ENCODE data around the gene HTRA1. TPM values are rescaled to one million over a fixed set of nuclear protein-coding genes. Genes with fewer than 3 reads are reported as not detected.

The HTRA1 gene
- polyA plus RNA-seq, 1 of the 3 experiments (the other 2 are of a cell fraction) = 291 TPM

DNA sequence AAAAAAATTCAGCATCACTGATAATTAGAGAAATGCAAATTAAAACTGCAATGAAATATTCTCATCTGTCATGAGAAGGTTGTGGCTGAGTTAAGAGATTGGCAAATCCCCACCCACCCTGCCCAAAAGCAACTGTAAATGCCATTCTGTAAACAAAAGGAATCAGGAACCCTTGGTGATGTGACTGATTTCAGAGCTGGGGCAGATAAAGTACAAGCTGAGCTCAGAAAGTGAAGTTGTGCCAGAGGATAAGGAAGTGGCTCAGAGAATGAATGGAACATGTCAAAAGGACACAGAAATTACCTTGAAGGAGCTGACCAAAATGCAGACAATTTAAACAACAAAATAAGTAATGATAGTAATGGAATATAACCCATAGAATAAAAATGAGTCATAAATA is 39.6 kb upstream of the HTRA1 start (continued):
- TF ChIP-seq, protein P1, sequence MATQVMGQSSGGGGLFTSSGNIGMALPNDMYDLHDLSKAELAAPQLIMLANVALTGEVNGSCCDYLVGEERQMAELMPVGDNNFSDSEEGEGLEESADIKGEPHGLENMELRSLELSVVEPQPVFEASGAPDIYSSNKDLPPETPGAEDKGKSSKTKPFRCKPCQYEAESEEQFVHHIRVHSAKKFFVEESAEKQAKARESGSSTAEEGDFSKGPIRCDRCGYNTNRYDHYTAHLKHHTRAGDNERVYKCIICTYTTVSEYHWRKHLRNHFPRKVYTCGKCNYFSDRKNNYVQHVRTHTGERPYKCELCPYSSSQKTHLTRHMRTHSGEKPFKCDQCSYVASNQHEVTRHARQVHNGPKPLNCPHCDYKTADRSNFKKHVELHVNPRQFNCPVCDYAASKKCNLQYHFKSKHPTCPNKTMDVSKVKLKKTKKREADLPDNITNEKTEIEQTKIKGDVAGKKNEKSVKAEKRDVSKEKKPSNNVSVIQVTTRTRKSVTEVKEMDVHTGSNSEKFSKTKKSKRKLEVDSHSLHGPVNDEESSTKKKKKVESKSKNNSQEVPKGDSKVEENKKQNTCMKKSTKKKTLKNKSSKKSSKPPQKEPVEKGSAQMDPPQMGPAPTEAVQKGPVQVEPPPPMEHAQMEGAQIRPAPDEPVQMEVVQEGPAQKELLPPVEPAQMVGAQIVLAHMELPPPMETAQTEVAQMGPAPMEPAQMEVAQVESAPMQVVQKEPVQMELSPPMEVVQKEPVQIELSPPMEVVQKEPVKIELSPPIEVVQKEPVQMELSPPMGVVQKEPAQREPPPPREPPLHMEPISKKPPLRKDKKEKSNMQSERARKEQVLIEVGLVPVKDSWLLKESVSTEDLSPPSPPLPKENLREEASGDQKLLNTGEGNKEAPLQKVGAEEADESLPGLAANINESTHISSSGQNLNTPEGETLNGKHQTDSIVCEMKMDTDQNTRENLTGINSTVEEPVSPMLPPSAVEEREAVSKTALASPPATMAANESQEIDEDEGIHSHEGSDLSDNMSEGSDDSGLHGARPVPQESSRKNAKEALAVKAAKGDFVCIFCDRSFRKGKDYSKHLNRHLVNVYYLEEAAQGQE (IDR thresholded peaks at IDR 0.05; ENCODE audit: low read depth, low read length) = no peak

DNA sequence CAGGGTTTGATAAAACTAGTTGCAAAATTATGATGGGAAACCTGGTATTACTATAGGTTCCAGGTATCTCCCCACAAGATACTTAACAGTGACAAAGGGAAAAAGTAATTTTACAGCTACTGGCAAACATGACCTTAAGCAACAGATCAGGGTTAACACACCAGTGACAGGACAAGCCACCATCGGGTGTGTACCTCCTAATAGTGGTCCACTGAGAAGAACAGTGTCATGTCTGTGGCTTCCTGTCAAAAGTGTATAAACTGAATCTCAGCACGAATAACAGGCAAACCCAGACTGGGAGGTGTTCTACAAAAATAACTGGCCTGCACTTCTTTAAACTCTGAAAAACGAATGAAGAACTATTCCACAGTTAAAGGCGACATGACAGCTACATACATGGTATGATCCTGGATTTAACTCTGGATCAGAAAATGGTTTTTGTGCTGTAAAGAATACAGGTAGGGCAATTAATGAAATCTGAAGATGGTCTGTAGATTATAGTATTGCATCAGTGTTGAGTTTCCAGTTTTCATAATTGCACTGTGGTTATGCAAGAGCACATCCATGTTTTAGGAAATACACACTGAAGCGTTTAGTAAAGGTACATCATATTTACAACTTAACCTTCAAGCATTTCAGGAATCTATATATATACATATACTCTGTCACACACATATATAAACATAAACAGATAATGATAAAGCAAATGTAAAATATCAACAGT is 38.9 kb upstream of the HTRA1 start:
- peaks cover 32% of the 10 kb centered on the region for H3F3A ChIP-seq (replicated peaks; ENCODE audit: insufficient read depth)
- no peak overlapping the region for H3K4me3 ChIP-seq (ENCODE audit: low read depth in 2 of 2, low read length in 1 of 2)
- peaks cover 24 to 47% of the 10 kb centered on the region in 2 experiments for H3K36me3 ChIP-seq (replicated peaks in 1 of 2; ENCODE audit: control insufficient read depth in 1 of 2, insufficient read depth in 2 of 2, low read length in 1 of 2)
- H3K9me2 ChIP-seq = no peaks in the 10 kb centered on the region
- no peaks in the 10 kb centered on the region for H4K20me1 ChIP-seq (ENCODE audit: insufficient read depth)
- WGBS (ENCODE audit: low lambda C conversion rate) = 87% methylated on average over 5 of the region's 5 CpGs
- H3K9ac ChIP-seq = no peak overlapping the region
- no peak for DNase-seq
- ChIA-PET CTCF (interaction anchor here (1.0 kb wide), 1 partner anchor 13 kb away, joined by 9 read pairs; no protein-coding TSS in a partner anchor), POLR2A (no interaction called here)
- H3K79me2 ChIP-seq (ENCODE audit: insufficient read depth) = no peaks in the 10 kb centered on the region
- H2AFZ ChIP-seq (ENCODE audit: low read depth) = no peak overlapping the region
- peaks cover 11 to 17% of the 10 kb centered on the region in 2 experiments; a peak in 3 of 4 replicates for H3K4me1 ChIP-seq (ENCODE audit: control insufficient read depth in 1 of 2, insufficient read depth in 2 of 2, low read depth in 1 of 2, low read length in 1 of 2)
- TF ChIP-seq, protein P2, sequence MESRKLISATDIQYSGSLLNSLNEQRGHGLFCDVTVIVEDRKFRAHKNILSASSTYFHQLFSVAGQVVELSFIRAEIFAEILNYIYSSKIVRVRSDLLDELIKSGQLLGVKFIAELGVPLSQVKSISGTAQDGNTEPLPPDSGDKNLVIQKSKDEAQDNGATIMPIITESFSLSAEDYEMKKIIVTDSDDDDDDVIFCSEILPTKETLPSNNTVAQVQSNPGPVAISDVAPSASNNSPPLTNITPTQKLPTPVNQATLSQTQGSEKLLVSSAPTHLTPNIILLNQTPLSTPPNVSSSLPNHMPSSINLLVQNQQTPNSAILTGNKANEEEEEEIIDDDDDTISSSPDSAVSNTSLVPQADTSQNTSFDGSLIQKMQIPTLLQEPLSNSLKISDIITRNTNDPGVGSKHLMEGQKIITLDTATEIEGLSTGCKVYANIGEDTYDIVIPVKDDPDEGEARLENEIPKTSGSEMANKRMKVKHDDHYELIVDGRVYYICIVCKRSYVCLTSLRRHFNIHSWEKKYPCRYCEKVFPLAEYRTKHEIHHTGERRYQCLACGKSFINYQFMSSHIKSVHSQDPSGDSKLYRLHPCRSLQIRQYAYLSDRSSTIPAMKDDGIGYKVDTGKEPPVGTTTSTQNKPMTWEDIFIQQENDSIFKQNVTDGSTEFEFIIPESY (IDR thresholded peaks at IDR 0.05; ENCODE audit: borderline replicate concordance, low read depth) = no peak
- TF ChIP-seq FOXM1 (IDR thresholded peaks at IDR 0.05; ENCODE audit: low read depth) (no peak), RXRA (IDR thresholded peaks at IDR 0.05; ENCODE audit: borderline replicate concordance, low read depth) (no peak), SMC3 (IDR thresholded peaks at IDR 0.05; ENCODE audit: low read depth, low read length) (no peak), TCF12 (IDR thresholded peaks at IDR 0.05) (no peak)
- TF ChIP-seq, protein P1 (IDR thresholded peaks at IDR 0.05; ENCODE audit: low read depth, low read length) = no peak
- no peaks in the 10 kb centered on the region for H3K9me3 ChIP-seq
- no peaks in the 10 kb centered on the region for H3K27me3 ChIP-seq (ENCODE audit: insufficient read depth)
- H3K27ac ChIP-seq (ENCODE audit: low read depth in 2 of 2, low read length in 1 of 2) = no peak overlapping the region
- no peak overlapping the region for H3K4me2 ChIP-seq

Data from SK-N-SH (cell line).